GM21367 (cell line): ENCODE results near the gene EPC1.
"Not testable (repeated sequence)": the region's sequence is repeated elsewhere in the genome, so short reads cannot be mapped to it uniquely, and the experiment has no call there.

Source experiments
- ATAC-seq: cut with Tn5 transposase; IDR thresholded peaks from one replicate; pipeline ENCODE4 v1.9.1; 2021; ENCODE audit not compliant: unreplicated experiment

Gene EPC1

DNA sequence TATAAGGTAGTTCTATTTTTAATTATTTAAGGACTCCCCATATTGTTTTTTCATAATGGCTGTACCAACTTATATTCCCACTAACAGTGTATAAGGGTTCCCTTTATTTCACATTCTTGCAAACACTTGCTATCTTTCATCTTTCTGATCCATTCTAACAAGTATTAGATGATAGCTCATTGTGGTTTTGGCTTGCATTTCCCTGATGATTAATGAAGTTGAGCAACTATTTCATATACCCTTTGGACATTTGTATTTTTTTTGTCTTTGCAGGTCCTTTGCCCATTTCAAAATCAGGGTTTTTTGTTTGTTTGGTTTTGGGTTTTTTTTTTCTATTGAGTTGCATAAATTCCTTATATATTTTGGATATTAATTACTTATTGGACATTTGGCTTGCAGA lies 107.2 kb downstream of the EPC1 start:
- no peak for ATAC-seq

DNA sequence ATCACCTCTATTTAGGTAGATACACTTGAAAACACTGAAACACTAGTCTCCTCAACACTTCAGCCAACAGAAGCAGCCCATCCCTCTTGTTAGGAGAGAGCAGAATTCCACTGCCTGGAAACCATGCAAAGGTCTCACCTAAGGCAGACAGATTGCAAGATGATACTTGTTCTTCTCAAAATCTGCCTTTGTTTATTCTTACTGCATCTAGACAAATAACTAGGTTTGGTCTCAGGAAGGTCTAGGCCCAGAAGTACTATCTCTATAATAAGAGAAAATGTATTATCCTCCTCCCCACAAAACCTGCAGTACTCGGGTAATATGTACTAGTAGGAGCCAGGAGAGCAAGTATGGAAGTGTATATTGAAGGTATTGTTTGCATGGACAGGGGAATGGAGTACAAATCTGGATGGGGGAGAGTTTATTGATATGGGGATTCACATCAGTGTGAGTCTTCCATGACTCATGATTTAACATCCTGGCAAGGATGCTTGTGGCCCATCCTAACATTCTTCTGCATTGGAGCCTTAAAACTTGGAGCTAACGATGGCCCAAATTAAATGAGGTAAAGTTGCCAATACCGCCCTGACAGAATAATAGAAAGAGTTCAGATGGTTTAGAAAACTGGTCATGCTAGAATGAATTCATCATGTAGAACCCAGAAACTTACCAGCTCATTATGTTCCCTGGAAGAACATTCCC lies 109.2 kb downstream of the EPC1 start:
- ATAC-seq = no peak

DNA sequence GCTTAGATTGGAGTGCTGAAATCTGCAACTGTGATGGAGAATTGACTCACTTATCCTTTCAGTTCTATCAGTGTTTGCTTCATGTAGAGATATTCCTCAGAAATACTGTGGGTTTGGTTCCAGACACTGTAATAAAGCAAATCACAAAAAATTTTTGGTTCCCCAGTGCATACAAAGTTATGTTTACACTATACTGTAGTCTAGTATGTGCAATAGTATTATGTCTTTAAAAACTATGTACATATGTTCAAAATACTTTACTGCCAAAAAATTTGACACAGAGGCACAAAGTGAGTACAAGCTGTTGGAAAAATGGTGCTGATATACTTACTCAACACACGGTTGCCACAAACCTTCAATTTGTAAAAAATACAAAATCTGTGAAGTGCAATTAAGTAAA lies 112.5 kb downstream of the EPC1 start:
- no peak for ATAC-seq

DNA sequence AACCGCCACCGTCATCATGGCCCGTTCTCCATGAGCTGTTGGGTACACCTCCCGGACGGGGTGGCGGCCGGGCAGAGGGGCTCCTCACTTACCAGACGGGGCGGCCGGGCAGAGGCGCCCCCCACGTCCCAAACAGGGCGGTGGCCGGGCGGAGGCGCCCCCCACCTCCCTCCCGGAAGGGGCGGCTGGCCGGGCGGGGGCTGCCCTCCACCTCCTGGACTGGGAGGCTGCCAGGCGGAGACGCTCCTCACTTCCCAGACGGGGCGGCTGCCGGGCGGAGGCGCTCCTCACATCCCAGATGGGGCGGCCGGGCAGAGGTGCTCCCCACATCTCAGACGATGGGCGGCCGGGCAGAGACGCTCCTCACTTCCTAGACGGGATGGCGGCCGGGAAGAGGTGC lies 113.6 kb downstream of the EPC1 start:
- ATAC-seq = not testable (repeated sequence)

DNA sequence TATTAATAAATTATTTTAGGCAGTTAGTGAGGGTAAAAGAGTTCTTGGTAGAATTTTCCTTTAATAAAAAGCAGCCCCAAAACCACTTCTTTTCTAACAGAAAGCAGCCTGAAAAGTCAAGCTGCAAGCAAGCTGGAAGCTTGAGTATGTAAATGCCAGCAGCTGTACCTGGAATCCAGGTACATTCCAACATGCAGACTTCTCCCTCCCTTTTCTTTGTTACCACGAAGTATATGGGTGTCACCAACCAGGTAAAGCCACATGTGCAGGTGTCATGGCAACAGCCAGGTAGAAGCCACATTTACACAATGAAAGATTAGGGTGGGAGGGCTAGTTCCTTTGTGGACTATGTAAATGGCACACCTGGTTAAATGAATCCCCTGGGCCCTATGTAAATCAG lies 114.6 kb downstream of the EPC1 start:
- no peak for ATAC-seq

DNA sequence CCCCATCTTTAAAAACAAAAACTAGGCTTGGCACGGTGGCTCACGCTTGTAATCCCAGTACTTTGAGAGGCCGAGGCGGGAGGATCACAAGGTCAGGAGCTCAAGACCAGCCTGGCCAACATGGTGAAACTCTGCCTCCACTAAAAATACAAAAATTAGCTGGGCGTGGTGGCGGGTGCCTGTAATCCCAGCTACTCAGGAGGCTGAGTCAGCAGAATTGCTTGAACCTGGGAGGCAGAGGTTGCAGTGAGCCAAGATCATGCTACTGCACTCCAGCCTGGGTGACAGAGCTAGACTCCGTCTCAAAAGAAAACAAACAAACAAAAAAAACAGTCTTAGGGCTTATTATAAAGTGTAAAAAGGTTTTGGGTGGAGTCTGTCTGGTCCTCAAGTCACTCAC lies 117.2 kb downstream of the EPC1 start:
- ATAC-seq = not testable (repeated sequence)

DNA sequence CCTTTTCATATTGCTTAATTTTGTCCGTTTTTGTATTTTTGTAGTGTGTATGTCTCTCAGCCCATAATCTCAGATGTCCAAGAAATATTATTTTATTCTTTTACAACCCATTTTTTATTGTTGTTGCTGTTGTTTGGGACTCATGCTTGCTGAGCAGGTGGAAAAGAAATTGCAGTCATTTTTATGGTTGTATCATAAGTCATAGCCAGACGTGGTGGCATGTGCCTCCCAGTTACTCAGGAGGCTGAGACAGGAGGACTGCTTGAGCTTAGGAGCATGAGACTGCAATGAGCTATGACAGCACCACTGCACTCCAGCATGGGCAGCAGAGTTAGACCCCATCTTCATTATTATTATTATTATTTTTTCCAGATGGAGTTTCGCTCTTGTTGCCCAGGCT lies 117.8 kb downstream of the EPC1 start:
- no peak for ATAC-seq

DNA sequence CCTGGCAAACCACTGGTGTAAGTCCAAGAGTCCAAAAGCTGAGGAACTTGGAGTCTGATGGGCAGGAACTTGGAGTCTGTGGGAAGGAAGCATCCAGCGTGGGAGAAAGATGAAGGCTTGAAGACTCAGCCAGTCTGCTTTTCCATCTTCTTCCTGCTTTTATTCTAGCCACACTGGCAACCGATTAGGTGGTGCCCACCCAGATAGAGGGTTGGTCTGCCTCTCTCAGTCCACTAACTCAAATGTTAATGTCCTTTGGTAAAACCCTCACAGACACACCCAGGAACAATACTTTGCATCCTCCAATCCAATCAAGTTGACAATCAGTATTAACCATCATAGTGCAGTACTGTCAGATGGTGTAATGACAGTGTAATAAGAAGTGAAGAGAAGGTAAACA lies 119.2 kb downstream of the EPC1 start:
- ATAC-seq = no peak

DNA sequence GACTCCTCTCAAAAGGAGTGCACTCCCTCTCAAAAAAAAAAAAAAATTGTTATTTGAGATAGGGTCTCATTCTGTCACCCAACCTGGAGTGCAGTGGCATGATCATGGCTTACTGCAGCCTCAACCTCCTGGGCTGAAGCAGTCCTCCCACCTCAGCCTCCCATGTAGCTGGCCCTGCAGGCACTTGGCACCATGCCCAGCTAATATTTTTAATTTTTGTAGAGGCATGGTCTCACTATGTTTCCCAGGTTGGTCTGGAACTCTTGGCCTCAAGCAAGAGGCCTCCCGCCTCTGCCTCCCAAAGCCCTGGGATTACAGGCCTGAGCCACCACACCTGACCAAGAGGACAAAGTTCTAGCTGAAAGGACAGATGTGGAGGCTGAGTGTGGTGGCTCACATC lies 120.3 kb downstream of the EPC1 start:
- ATAC-seq = no peak

DNA sequence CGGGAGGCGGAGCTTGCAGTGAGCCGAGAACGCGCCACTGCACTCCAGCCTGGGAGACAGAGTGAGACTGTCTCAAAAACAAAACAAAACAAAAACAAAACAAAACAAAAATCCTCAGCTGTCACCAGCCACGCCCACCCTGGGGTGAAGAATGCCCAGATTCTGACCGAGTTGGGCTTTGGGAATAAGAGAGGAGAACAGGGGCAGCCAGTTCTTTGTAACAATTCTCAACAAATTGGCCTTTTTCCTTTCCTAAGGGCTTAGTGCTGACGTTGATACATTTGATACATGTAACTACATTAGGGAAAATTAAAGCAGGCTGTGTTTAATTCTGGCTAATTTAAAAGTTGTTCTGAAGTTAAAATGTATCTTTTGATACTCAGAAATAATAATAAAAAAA lies 121.0 kb downstream of the EPC1 start:
- no peak for ATAC-seq

DNA sequence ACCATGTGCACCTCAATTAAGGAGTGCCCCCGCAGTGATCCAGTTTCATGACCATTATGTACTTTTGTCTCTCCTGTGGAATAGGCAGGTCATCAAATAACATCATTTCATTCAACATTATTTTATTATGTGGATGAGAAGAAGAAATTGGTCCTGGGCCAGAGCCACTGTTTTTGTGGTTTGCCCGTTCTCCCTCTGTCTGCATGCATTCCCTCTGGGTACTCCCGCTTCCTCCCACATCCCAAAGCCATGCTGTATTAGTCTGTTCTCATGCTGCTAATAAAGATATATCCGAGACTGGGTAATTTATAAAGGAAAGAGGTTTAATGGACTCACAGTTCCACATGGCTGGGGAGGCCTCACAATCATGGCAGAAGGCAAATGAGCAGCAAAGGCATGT lies 124.6 kb downstream of the EPC1 start:
- not testable (repeated sequence) for ATAC-seq

DNA sequence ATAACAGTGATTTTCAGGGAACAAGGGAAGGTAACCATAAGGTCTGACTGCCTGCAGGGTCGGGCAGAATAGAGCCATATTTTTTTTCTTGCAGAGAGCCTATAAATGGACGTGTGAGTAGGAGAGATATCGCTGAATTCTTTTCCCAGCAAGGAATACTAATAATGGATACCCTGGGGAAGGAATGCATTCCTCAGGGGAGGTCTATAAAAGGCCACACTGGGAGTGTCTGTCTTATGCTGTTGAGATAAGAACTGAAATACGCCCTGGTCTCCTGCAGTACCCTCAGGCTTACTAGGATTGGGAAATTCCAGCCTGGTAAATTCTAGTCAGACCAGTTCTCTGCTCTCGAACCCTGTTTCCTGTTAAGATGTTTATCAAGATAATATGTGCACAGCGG lies 127.8 kb downstream of the EPC1 start:
- ATAC-seq = not testable (repeated sequence)

DNA sequence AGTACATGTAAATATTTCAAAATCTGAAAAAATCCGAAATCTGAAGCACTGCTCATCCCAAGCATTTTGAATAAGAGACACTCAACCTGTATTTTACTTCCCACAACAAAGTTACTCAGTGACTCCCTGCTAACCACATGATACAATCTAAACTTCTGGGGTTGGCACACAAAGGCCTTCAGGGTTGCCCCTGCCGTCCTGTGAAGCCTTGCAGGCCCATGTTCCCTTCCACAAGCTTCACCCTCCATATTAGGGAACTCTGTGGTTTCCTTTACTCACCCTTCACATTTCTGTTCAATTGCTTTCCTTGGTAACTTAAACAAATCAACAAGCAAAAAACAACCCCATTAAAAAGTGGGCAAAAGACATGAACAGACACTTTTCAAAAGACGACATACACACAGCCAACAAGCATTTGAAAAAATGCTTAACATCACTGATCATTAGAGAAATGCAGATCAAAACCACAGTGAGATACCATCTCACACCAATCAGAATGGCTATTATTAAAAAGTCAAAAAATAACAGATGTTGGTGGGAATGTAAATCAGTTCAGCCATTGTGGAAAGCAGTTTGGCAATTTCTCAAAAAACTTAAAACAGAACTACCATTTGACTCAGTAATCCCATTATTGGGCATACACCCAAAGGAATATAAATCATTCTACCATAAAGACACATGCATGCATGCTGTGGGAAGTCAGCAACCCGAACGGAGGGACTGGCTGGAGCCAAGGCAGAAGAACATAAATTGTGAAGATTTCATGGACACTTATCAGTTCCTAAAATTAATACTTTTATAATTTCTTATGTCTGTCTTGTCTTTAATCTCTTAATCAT lies 128.5 kb downstream of the EPC1 start:
- ATAC-seq = not testable (repeated sequence)
